ENCODE results near the gene FANCI. TPM values are rescaled to one million over a fixed set of nuclear protein-coding genes. Genes with fewer than 3 reads are reported as not detected.

The FANCI gene
- total RNA-seq, 2 donors from 2014 or later = 94.5 to 173 TPM

DNA sequence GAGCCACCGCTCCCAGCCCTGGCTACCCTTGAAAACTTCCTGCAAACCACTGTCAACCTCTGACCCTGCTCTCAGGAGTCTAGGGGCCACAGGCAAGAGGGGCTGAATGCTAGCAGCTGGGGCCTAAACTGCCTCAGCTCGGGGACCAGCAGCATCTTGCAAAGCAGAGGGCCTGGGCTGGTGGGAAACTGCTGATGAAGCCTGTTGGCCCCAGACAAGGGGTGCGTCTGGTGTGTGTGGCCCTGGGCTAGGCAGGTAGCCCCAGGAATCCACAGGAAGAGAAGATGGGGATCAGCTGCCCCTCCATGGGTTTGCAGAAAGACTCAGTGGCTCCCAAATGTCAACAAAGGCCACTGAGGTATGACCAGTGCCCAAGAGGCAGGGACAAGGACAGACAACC is 99.1 kb downstream of the FANCI start:
- WGBS, 2 experiments (ENCODE audit: insufficient coverage in 1 of 2, insufficient read length in 1 of 2) = 85 to 100% methylated on average over 1 to 3 of the region's 3 CpGs

DNA sequence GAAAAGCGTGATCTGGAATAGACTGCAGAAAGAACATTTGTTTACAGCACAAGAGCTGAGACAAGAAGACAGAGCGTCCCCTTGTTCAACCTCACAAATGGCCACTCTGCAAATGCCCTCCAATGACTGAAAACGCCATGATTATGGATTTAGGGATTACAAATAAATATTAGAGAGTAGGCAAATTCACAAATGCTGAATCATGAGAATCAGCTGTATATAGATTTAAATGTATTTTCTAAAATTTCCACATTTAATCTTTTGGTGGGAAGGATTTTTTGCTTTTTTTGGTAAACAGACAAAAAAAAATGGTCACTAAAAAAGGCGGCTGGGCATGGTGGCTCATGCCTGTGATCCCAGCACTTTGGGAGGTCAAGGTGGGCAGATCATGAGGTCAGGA is 101.5 kb downstream of the FANCI start:
- H3K4me1 Mint-ChIP-seq = no peaks in the 10 kb centered on the region
- no peak overlapping the region for H3K9ac ChIP-seq (ENCODE audit: extremely low read depth, low read length, poor library complexity, severe bottlenecking)

More for the DNA sequence above, 99.1 kb downstream of the FANCI start:
- no peaks in the 10 kb centered on the region for H3K4me1 Mint-ChIP-seq
- H3K27ac Mint-ChIP-seq = no peak overlapping the region
- H3K27me3 ChIP-seq (ENCODE audit: control insufficient read depth, insufficient read depth, low read length, poor library complexity, severe bottlenecking) = peaks cover 32% of the 10 kb centered on the region
- no peak overlapping the region for H3K9ac ChIP-seq (ENCODE audit: extremely low read depth, low read length, poor library complexity, severe bottlenecking)
- no peaks in the 10 kb centered on the region for H3K36me3 ChIP-seq (ENCODE audit: control insufficient read depth, insufficient read depth, low read length)
- H3K4me3 ChIP-seq (ENCODE audit: low read length) = no peak overlapping the region
- no peaks in the 10 kb centered on the region for H3K9me3 Mint-ChIP-seq
- H3K4me1 ChIP-seq (ENCODE audit: control insufficient read depth, insufficient read depth, low read length) = peaks cover 10% of the 10 kb centered on the region
- no peak overlapping the region for H3K4me3 Mint-ChIP-seq
- no peak for DNase-seq
- TF ChIP-seq, protein P1, sequence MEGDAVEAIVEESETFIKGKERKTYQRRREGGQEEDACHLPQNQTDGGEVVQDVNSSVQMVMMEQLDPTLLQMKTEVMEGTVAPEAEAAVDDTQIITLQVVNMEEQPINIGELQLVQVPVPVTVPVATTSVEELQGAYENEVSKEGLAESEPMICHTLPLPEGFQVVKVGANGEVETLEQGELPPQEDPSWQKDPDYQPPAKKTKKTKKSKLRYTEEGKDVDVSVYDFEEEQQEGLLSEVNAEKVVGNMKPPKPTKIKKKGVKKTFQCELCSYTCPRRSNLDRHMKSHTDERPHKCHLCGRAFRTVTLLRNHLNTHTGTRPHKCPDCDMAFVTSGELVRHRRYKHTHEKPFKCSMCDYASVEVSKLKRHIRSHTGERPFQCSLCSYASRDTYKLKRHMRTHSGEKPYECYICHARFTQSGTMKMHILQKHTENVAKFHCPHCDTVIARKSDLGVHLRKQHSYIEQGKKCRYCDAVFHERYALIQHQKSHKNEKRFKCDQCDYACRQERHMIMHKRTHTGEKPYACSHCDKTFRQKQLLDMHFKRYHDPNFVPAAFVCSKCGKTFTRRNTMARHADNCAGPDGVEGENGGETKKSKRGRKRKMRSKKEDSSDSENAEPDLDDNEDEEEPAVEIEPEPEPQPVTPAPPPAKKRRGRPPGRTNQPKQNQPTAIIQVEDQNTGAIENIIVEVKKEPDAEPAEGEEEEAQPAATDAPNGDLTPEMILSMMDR (conservative IDR thresholded peaks at IDR 0.05) = no peak
- peaks cover 40% of the 10 kb centered on the region for H3K27me3 Mint-ChIP-seq (ENCODE audit: insufficient read depth)
- H3K27ac ChIP-seq (ENCODE audit: low read depth, low read length) = no peak overlapping the region
- H3K9me3 ChIP-seq (ENCODE audit: control insufficient read depth, low read length) = no peaks in the 10 kb centered on the region
- H3K36me3 Mint-ChIP-seq (ENCODE audit: low read depth) = no peaks in the 10 kb centered on the region

DNA sequence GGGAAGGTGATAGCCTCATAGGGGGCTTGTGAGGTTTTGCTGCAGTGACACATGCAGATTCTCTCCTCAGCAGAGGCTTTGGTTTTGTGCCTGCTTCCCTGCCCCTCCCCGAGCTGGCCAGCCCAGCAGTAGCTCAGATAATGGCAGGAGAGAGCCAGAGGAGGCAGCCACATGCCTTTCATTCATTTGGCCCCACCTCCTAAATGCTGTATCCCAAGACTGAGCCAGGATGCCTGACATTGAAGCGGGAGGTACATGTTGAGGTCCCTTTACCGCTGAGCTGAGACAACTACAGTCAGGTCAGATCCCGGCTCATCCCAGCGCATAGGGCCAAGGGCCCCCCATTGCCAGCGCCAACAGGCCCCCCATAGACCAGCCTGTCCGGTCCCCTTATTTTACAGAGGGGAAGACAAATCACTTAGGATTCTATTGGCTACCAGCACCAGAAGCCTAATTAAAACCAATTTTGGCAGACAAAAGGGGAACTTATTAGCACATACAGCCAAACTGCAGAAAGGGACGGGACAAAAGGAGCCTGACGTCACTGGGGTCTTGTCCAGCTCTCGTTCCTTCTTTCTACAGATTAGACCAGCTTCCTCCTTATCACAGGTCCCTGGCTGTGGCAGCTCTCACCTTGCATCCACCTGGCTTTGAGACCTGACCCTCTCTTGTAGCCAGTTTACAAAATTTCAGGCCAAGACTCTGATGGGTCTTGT is 102.9 kb downstream of the FANCI start:
- TF ChIP-seq, protein P1 (conservative IDR thresholded peaks at IDR 0.05) = no peak
- 48 to 56% methylated on average over 7 to 10 of the region's 10 CpGs for WGBS, 2 experiments (ENCODE audit: insufficient coverage in 1 of 2, insufficient read length in 1 of 2)
- peaks cover 30% of the 10 kb centered on the region for H3K27me3 ChIP-seq (ENCODE audit: control insufficient read depth, insufficient read depth, low read length, poor library complexity, severe bottlenecking)
- no peak overlapping the region for H3K9ac ChIP-seq (ENCODE audit: extremely low read depth, low read length, poor library complexity, severe bottlenecking)
- H3K27ac ChIP-seq (ENCODE audit: low read depth, low read length) = no peak overlapping the region
- H3K4me3 ChIP-seq (ENCODE audit: low read length) = no peak overlapping the region
- H3K9me3 ChIP-seq (ENCODE audit: control insufficient read depth, low read length) = no peaks in the 10 kb centered on the region
- Mint-ChIP-seq H3K9me3 (no peaks in the 10 kb centered on the region), H3K27me3 (ENCODE audit: insufficient read depth) (peaks cover 45% of the 10 kb centered on the region), H3K4me1 (no peaks in the 10 kb centered on the region), H3K27ac (no peak overlapping the region), H3K4me3 (no peak overlapping the region), H3K36me3 (ENCODE audit: low read depth) (no peaks in the 10 kb centered on the region)
- peak; percentile 86 for DNase-seq
- peaks cover 10% of the 10 kb centered on the region for H3K4me1 ChIP-seq (ENCODE audit: control insufficient read depth, insufficient read depth, low read length)
- H3K36me3 ChIP-seq (ENCODE audit: control insufficient read depth, insufficient read depth, low read length) = no peaks in the 10 kb centered on the region

More for the DNA sequence above, 101.5 kb downstream of the FANCI start:
- Histone ChIP-seq H3K27me3 (ENCODE audit: control insufficient read depth, insufficient read depth, low read length, poor library complexity, severe bottlenecking) (peaks cover 38% of the 10 kb centered on the region), H3K27ac (ENCODE audit: low read depth, low read length) (no peak overlapping the region), H3K4me3 (ENCODE audit: low read length) (no peak overlapping the region), H3K36me3 (ENCODE audit: control insufficient read depth, insufficient read depth, low read length) (no peaks in the 10 kb centered on the region), H3K9me3 (ENCODE audit: control insufficient read depth, low read length) (no peaks in the 10 kb centered on the region), H3K4me1 (ENCODE audit: control insufficient read depth, insufficient read depth, low read length) (peaks cover 10% of the 10 kb centered on the region)
- TF ChIP-seq, protein P1 (conservative IDR thresholded peaks at IDR 0.05) = no peak
- H3K27ac Mint-ChIP-seq = no peak overlapping the region
- no peak overlapping the region for H3K4me3 Mint-ChIP-seq
- DNase-seq = no peak
- 93 to 96% methylated on average over 2 to 4 of the region's 4 CpGs for WGBS, 2 experiments (ENCODE audit: insufficient coverage in 1 of 2, insufficient read length in 1 of 2)
- no peaks in the 10 kb centered on the region for H3K9me3 Mint-ChIP-seq
- H3K36me3 Mint-ChIP-seq (ENCODE audit: low read depth) = no peaks in the 10 kb centered on the region
- peaks cover 47% of the 10 kb centered on the region for H3K27me3 Mint-ChIP-seq (ENCODE audit: insufficient read depth)

Data from endodermal cell (in vitro differentiated cells).